GM12874 (cell line): ENCODE data around the gene MCM9.

Experiments used
- TF ChIP-seq, protein P1 (sequence below): IDR thresholded peaks from 2 replicates; pipeline ENCODE4 v1.5.1; 2011; ENCODE audit warnings: low read depth, mild to moderate bottlenecking, control low read depth, low read length, moderate library complexity; ENCODE audit not compliant: insufficient read depth

The MCM9 gene

GRCh38 chr6:118772886-118773285 lies 162.1 kb downstream of the MCM9 start:
- TF ChIP-seq, protein P1, sequence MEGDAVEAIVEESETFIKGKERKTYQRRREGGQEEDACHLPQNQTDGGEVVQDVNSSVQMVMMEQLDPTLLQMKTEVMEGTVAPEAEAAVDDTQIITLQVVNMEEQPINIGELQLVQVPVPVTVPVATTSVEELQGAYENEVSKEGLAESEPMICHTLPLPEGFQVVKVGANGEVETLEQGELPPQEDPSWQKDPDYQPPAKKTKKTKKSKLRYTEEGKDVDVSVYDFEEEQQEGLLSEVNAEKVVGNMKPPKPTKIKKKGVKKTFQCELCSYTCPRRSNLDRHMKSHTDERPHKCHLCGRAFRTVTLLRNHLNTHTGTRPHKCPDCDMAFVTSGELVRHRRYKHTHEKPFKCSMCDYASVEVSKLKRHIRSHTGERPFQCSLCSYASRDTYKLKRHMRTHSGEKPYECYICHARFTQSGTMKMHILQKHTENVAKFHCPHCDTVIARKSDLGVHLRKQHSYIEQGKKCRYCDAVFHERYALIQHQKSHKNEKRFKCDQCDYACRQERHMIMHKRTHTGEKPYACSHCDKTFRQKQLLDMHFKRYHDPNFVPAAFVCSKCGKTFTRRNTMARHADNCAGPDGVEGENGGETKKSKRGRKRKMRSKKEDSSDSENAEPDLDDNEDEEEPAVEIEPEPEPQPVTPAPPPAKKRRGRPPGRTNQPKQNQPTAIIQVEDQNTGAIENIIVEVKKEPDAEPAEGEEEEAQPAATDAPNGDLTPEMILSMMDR, result no peak

DNA sequence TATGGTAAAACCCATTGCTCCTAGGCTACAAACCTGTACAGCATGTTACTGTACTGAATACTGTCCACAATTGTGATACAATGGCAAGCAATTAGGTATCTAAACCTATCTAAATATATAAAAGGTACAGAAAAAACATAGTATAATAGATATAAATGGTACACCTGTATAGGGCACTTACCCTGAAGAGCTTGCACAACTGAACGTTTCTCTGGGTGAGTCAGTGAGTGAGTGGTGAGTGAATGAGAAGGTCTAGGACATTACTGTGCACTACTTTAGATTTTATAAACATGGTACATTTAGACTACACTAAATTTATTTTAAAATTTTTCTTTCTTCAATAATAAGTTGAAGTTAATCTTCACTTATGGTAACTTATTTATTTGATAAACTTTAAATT lies 163.7 kb downstream of the MCM9 start:
- TF ChIP-seq, protein P1, result no peak

DNA sequence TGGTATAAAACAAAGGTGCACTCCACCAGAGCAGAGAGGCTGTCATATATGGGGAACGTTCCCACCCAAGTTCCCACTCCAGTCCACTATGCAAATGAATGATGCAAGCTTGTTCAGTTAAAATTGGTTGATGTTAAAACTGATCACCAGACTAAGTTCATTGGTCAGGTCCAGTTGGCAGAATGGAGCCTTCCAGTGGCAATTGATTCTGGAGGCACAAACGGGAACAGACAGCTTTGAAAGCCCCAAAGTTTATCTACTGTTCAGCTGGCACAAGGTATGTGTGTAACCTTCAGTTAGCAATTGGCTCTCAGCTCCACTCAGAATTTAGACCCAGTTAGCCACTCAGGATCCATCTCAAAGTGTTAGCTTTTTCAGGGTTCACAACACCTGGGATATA lies 164.1 kb downstream of the MCM9 start:
- TF ChIP-seq, protein P1, result no peak

GRCh38 chr6:118770112-118770788 lies 164.7 kb downstream of the MCM9 start:
- TF ChIP-seq, protein P1, result no peak

DNA sequence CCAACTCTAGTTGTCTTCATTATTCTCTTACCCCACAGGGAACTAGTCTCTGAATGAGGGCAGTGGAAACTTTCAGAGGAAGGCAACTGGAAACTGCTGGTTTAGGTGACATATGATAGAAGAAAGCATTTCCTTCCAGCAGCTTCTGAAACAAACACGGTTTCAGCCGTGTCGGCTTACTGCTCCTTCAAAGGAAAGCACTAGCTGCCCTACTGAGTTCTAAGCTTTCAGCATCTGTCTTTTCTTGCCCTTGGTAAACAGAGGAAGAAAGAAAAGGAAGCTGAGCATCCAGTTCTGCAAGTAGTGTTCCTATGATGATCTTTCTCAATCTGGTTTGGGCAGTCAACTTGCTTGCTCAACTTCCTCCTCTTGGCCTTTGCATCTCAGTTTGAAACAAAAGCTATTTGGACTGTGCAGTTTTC lies 166.0 kb downstream of the MCM9 start:
- TF ChIP-seq, protein P1, result no peak

GRCh38 chr6:118768441-118768840 lies 166.5 kb downstream of the MCM9 start:
- TF ChIP-seq, protein P1, result no peak

DNA sequence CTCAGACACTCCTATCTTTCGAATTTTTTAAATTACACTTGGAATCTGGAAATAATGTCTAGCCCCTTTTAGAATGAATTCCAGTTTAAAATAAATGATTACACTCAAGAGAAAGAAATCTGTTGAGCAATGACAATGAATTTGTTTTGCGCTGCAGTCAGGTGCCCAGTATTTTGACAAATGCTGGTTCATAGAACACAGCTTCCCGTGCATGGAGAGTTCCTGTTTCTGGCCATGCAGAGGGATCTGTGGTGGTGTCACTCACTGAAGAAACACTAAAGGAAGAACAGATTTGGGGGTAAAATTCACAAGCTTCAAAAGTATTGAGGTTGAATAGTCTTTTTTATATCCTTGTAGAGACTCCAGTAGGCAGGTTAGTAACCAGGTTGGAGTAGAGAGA lies 170.2 kb downstream of the MCM9 start:
- TF ChIP-seq, protein P1, result no peak
